Measurements from ENCODE around the gene SLC38A9. TPM values are rescaled to one million over a fixed set of nuclear protein-coding genes. Genes with fewer than 3 reads are reported as not detected.

Gene SLC38A9
- total and polyA plus RNA-seq, 4 donors = 11.4 to 31.0 (median 18.6) TPM

GRCh38 chr5:55592388-55593114, 119.6 kb downstream of the SLC38A9 start:
- Histone ChIP-seq H3K27me3 (ENCODE audit: control insufficient read depth in 4 of 4, insufficient read depth in 4 of 4, low read length in 3 of 4) (no peaks in the 10 kb centered on the region), H3K9ac (ENCODE audit: low read depth in 1 of 2, low read length in 2 of 2) (no peak overlapping the region), H3K9me3 (ENCODE audit: control insufficient read depth in 4 of 4, low read length in 3 of 4) (no peaks in the 10 kb centered on the region), H3K4me3 (ENCODE audit: low read depth in 1 of 3, low read length in 3 of 3) (no peak overlapping the region), H3K27ac (ENCODE audit: low read depth in 1 of 2, low read length in 2 of 2) (no peak overlapping the region), H3K36me3 (ENCODE audit: control insufficient read depth in 4 of 4, insufficient read depth in 3 of 4, low read depth in 1 of 4, low read length in 3 of 4) (no peaks in the 10 kb centered on the region), H3K4me1 (ENCODE audit: control insufficient read depth in 4 of 4, insufficient read depth in 4 of 4, low read length in 3 of 4) (peaks cover 3 to 8% (median 5%) of the 10 kb centered on the region in 4 donors)
- DNase-seq (ENCODE audit: low spot score) = no peak
- TF ChIP-seq EGR1 (IDR thresholded peaks at IDR 0.05; ENCODE audit: low read depth in 2 of 2) (no peak), HNF4G (IDR thresholded peaks at IDR 0.05) (no peak), FOXA2 (IDR thresholded peaks at IDR 0.05) (no peak), RXRA (IDR thresholded peaks at IDR 0.05) (no peak), JUND (IDR thresholded peaks at IDR 0.05) (no peak), RAD21 (IDR thresholded peaks at IDR 0.05) (no peak)
- TF ChIP-seq, protein P1, sequence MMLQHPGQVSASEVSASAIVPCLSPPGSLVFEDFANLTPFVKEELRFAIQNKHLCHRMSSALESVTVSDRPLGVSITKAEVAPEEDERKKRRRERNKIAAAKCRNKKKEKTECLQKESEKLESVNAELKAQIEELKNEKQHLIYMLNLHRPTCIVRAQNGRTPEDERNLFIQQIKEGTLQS (IDR thresholded peaks at IDR 0.05) = no peak
- WGBS = 95% methylated on average over 5 of the region's 5 CpGs

DNA sequence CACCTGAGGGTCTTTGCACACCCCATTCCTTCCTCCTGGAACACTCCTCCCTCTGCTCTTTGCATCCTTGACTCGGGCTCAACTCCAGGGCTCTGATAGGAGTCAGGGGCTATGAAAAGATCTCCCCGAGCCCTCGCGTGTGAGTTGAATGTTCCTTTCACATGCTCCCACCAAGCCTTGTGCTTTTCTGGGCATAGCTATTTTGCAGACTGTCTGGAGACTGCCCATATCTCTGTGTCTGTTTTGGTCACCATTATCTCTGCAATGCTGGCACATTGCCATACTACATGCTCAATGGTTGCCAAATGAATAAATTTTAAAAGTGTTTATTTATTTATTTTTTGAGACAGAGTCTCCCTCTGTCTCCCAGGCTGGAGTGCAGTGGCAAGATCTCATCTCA, 120.4 kb downstream of the SLC38A9 start:
- Histone ChIP-seq H3K36me3 (ENCODE audit: control insufficient read depth in 4 of 4, insufficient read depth in 3 of 4, low read depth in 1 of 4, low read length in 3 of 4) (no peaks in the 10 kb centered on the region), H3K9ac (ENCODE audit: low read depth in 1 of 2, low read length in 2 of 2) (no peak overlapping the region), H3K4me1 (ENCODE audit: control insufficient read depth in 4 of 4, insufficient read depth in 4 of 4, low read length in 3 of 4) (no peaks in the 10 kb centered on the region), H3K9me3 (ENCODE audit: control insufficient read depth in 4 of 4, low read length in 3 of 4) (no peaks in the 10 kb centered on the region), H3K27me3 (ENCODE audit: control insufficient read depth in 4 of 4, insufficient read depth in 4 of 4, low read length in 3 of 4) (no peaks in the 10 kb centered on the region), H3K27ac (ENCODE audit: low read depth in 1 of 2, low read length in 2 of 2) (no peak overlapping the region), H3K4me3 (ENCODE audit: low read depth in 1 of 3, low read length in 3 of 3) (no peak overlapping the region)
- DNase-seq (ENCODE audit: low spot score) = no peak
- peak in 1 of 2 donors; percentile 25 for TF ChIP-seq RAD21 (IDR thresholded peaks at IDR 0.05)
- no peak for TF ChIP-seq SP1 (IDR thresholded peaks at IDR 0.05)
- no peak for TF ChIP-seq YY1 (IDR thresholded peaks at IDR 0.05)
- TF ChIP-seq MAX (IDR thresholded peaks at IDR 0.05) = peak; percentile 31
- WGBS = 75% methylated on average over 4 of the region's 4 CpGs

- Histone ChIP-seq H3K27me3 (ENCODE audit: control insufficient read depth in 4 of 4, insufficient read depth in 4 of 4, low read length in 3 of 4) (no peaks in the 10 kb centered on the region), H3K36me3 (ENCODE audit: control insufficient read depth in 4 of 4, insufficient read depth in 3 of 4, low read depth in 1 of 4, low read length in 3 of 4) (no peaks in the 10 kb centered on the region), H3K27ac (ENCODE audit: low read depth in 1 of 2, low read length in 2 of 2) (no peak overlapping the region), H3K9me3 (ENCODE audit: control insufficient read depth in 4 of 4, low read length in 3 of 4) (no peaks in the 10 kb centered on the region), H3K4me3 (ENCODE audit: low read depth in 1 of 3, low read length in 3 of 3) (no peak overlapping the region), H3K4me1 (ENCODE audit: control insufficient read depth in 4 of 4, insufficient read depth in 4 of 4, low read length in 3 of 4) (no peaks in the 10 kb centered on the region), H3K9ac (ENCODE audit: low read depth in 1 of 2, low read length in 2 of 2) (no peak overlapping the region)
- no peak for TF ChIP-seq GABPA (IDR thresholded peaks at IDR 0.05 in 1 of 2, conservative IDR thresholded peaks at IDR 0.05 in 1 of 2)
- TF ChIP-seq HNF4G (IDR thresholded peaks at IDR 0.05) = no peak
- no peak for TF ChIP-seq FOXA2 (IDR thresholded peaks at IDR 0.05)
- TF ChIP-seq EGR1 (IDR thresholded peaks at IDR 0.05; ENCODE audit: low read depth in 2 of 2) = no peak
- TF ChIP-seq, protein P1 (IDR thresholded peaks at IDR 0.05) = no peak
- WGBS = 80% methylated on average over 1 of the region's 1 CpG
- DNase-seq (ENCODE audit: low spot score) = no peak
Measured at GRCh38 chr5:55585206-55585610, 126.9 kb downstream of the SLC38A9 start.

Measured in liver (tissue), 9 donors.